ENCODE measurements around the gene UBE2Z.
"Not testable (repeated sequence)": the region's sequence is repeated elsewhere in the genome, so short reads cannot be mapped to it uniquely, and the experiment has no call there.

UBE2Z gene

GRCh38 chr17:48905987-48906515 is 2.2 kb upstream of the UBE2Z start:
- no peak for DNase-seq

DNA sequence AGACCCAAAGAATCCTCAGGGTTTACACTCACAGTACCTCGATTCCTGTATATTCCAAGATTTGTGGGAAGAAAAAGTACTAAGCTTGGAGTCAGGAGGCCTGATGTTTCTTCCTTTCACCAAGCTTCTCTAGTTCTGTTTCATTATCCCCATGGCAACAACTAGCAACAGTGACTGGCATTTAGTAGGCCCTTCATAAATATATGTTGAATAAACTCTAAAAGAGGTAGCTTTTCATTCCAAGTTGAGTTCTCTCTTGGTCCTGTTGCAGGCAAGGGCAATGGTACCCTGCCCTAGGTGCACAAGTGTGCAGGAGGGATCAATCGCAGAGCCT is 527 bp upstream of the UBE2Z start:
- peak; percentile 48 for DNase-seq

DNA sequence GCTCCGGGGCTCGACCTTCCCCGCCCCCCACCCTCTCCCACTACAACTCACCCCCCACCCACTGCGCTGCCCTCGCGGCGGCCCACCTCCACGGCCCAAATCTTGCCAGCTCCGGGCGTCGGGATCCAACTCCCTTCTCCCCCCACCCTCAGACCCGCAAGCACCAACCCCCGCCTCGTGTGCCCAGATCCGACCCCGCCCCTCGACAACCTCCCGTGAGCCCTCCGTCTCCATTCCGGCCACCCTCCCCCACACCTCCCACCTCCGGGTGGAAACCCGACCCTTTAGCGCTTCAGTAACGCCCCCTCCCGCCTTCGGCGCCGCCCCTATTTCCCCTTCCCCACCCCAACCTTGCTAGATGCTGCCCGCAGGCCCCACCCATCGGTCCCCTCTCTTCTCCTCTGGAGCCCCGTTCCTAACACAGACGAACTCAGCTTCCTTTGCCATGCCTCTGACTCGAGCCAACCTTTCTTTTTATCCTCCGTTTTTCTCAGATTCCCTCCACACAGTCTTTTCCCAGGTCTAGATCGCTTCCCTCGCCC is 717 bp downstream of the UBE2Z start:
- DNase-seq = peak; percentile 91

DNA sequence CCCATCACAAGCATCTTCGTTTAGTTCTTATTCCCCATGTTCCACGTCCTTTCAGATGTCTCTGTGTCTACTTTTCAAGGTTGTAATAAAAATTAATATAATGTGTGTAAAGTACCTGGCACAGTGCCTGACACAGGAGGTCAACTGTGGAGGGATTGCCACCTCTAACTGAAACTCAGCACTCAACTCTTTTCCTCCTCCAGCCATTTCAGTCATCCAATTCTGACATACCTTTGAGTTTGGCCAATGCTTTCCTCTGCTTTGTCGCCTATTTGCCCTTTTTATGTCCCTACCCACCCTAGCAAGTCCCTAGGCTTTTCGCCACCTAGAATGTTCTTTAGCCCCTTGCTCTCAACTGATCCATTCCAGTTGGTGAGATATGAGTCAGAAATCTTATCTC is 1.6 kb downstream of the UBE2Z start:
- DNase-seq = no peak

- no peak for DNase-seq
Observed at GRCh38 chr17:48910370-48910769, 2.2 kb downstream of the UBE2Z start.

GRCh38 chr17:48912476-48912875 is 4.3 kb downstream of the UBE2Z start:
- no peak for DNase-seq

DNA sequence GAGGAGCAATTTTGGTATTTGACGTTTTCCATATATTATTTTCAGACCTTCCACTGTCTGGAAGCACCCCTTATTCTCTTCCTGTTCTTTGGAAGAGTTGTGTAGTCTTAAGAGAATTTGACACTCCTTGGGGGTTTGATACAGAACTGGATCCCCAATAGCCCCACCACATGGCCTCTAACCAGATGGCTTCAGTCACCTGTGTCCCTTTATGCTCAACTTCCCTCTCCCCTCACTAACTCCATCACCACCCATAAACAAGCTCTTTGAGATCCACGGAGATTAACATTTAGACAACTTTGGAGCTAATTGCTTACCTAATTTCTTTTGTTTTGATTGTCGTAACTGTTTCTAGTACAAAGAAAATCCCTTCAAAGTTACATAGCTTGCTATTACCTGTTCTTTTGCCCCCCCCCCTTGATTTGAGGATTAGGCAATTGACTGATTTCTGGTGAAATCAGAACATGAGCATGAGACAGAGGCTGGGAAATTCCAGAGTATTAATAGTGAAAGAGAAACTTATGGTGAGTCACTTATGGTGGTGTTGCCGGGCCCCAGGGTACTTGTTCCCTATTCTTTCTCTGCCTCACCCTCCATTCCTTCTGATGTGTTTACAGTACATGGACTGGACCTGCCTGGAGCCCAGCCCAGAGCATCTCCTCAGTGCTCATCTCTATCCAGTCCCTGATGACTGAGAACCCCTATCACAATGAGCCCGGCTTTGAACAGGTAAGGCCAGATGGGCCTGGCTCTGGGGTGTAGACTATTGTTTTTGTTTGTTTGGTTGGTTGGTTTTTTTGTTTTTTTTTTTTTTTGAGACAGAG is 7.5 kb downstream of the UBE2Z start:
- peak; percentile 84 for DNase-seq

GRCh38 chr17:48925251-48925990 is 17.2 kb downstream of the UBE2Z start:
- DNase-seq = no peak

DNA sequence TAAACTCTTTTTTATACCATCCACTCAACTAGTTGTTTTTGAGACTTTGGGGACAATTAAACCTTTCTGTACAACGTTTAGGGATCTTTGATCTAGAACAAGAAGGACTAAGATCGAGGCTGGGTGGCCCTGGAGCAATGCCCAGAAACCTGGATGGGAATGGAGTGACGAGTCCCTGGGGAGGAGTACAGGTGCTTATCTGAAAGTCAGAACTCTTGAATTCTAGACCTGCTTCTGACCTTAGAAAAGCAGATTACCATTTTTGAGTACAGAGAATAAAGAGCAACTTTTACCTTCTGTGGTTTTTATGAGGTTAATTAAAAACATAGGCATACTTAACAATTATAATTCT is 17.8 kb downstream of the UBE2Z start:
- no peak for DNase-seq

- DNase-seq = no peak
Observed at GRCh38 chr17:48927978-48928745, 20.0 kb downstream of the UBE2Z start.

- DNase-seq = no peak
Observed at GRCh38 chr17:48928876-48929811, 20.9 kb downstream of the UBE2Z start.

DNA sequence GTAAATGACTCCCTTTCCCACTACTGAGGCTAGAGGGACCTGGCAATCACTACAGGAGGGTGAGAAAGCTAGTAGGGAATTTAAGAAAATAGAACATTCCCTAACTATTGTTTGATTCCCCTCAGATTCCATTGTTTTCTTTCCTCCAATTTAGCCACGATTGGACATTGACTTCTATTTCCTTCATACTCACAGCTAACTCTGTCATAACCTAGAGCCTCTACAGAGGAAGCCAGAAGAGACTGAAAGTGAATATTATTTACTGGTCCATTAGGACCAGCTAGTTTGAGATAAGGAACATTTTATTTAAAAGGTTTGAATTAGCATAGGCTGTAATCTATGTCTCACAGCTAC is 21.6 kb downstream of the UBE2Z start:
- no peak for DNase-seq

DNA sequence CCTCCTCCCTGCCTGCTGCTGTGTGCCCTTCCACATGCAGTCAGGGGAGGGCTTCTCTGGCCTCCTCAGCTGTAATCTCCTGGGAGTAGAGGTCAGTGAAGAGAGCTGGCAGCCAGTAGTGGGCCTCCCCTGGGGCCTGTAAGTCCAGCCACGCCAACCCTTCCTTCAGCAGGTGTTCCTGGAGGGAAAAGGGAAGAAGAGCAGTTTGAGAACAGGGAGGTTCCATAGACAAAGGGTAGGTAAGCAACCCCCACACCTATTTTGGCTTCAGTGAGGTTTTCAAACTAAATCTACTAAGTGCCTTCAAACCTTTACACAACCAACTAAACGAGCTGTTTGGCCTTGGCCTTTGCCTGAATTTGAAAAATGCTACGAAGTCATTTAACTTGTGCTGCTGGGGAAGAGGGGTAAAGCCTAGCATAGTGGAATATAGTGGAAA is 22.2 kb downstream of the UBE2Z start:
- no peak for DNase-seq

GRCh38 chr17:48933035-48933434 is 24.8 kb downstream of the UBE2Z start:
- DNase-seq = no peak

DNA sequence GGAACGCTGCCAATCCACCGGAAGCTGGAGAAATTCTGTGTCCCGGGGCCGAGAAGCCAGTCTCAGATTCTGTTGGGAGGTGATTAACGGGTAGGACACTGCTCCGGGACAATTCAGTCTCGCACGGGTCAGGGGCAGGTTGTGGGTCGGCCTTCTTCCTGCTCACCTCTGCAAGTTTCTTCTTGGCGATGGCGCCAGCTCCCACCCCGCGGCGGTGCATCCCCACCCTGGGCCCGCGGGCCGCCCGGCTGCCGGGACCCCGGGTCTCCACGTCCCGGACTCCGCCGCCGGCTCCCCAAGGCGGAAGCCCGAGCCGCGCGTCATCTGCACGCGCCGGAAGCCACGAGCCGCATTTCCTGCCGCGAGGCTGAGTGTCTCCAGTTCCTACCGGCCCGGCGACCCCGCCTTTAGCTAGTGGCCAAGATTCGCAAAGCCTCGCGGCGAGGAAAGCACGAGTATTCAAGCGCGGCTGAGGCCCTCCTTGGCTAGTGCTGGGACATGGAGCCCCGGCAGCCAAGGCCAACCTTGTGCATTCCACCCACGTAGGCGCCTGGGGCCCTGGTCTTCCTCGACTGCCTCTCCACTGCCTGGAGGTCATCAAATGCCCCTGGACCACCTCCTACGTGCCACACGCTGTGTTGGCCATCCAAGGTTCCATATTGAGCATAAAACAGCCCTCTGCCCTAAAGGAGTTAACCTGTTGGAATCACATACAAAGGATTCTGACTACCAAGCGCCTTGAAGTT is 36.5 kb downstream of the UBE2Z start, which contains the start of gene SNF8:
Gene SNF8, minus strand, starts transcription at position 328 of the 746 bp plus-strand sequence. Its CDS starts 108 bp downstream, at position 220.
- DNase-seq = peak; percentile 88

DNA sequence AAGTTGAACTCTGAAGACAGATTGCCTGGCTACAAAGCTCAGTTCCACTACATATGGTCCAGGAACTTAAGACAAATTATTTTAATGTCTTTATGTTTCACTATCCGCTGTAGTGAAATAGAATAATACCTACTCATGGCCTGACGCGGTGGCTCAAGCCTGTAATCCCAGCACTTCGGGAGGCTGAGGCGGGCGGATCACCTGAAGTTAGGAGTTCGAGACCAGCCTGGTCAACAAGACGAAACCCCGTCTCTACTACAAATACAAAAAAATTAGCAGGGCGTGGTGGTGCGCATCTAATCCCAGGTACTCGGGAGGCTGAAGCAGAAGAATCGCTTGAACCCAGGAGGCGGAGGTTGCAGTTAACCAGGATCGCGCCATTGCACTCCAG is 37.0 kb downstream of the UBE2Z start:
- DNase-seq = not testable (repeated sequence)

GRCh38 chr17:48951572-48951971 is 43.4 kb downstream of the UBE2Z start:
- no peak for DNase-seq

- DNase-seq = no peak
Observed at GRCh38 chr17:48952904-48953303, 44.7 kb downstream of the UBE2Z start.

DNA sequence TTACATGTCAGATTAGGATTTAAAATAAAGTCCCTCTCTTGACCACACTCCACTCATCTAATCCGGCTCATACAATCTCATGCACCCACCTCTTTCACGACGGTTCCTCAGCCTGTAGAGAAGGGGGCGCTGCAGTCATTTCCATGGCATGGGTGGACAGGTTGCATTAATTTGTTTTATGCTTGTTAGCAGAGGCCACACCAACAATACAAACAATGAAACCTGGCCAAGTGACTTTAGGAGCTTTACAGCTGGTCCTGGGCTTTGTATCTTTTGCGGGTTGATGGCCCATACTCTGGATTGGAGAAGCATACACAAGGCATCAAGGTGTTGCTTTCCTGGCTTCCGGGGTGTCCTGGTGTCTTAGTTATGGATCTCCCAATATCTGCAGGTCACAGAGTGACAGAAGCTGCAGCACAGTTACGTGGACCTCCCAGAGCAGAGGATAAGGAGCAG is 46.1 kb downstream of the UBE2Z start:
- no peak for DNase-seq

DNA sequence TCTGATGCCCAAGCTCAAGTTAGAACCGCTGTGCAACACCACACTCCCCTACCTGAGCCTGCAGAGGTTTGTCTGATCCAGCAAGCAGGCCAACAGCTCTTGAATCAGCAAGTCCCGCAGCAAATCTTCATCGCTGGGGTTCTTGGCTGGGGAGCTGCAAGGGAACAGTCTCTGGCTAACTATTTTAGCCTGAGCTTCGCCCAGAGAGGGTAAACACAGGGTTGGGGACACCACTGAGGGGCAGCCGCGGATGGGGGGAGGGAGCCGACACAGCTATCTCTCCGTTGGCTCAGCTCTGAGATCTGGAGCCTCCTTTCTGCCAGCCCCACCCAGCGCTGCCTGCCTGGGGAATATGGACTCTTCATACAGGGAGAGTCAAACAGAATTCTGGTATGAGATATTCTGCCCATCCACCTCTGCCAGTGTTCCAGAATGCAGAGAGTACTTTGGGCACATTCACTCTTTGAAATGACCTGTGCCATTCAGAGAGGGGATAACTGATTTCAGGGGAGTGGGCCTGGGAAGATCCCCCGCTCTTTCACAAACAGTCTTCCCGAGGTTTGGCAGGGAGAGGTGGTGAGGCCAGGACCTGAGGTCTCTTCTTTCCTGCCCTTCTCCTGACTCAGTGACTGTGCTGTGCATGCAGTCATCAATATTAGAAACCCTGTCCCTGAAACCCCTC is 52.8 kb downstream of the UBE2Z start:
- no peak for DNase-seq

Data from CD4-positive, alpha-beta T cell treated with Interleukin-4 for 4 hours (primary cell).